Osteoblast (primary cell): ENCODE results near the gene MILR1. TPM values are rescaled to one million over a fixed set of nuclear protein-coding genes. Genes with fewer than 3 reads are reported as not detected.

ENCODE experiments used
- DNase-seq: peaks from one replicate; pipeline ENCODE4 v3.0.0; 2011; ENCODE audit warnings: low spot score, mixed read lengths; ENCODE audit not compliant: insufficient read length; ENCODE audit errors: missing footprints
- H2AFZ ChIP-seq: 2 replicates; pipeline ENCODE4 v1.6.0; 2011; ENCODE audit warnings: mild to moderate bottlenecking, low read length
- H3K27ac ChIP-seq: 2 replicates; pipeline ENCODE4 v1.5.1; 2011; ENCODE audit warnings: mild to moderate bottlenecking, low read depth, low read length, moderate library complexity
- H3K27me3 ChIP-seq: 2 replicates; pipeline ENCODE4 v1.6.0; 2012; ENCODE audit warnings: mild to moderate bottlenecking, control low read depth, inconsistent platforms, low read length, moderate library complexity; ENCODE audit not compliant: insufficient read depth
- H3K36me3 ChIP-seq: 2 replicates; pipeline ENCODE4 v1.5.1; 2011; ENCODE audit warnings: mild to moderate bottlenecking, low read length, control low read depth, moderate library complexity; ENCODE audit not compliant: insufficient read depth
- H3K4me1 ChIP-seq: 2 replicates; pipeline ENCODE4 v1.5.1; 2011; ENCODE audit warnings: mild to moderate bottlenecking, low read length, control low read depth, moderate library complexity; ENCODE audit not compliant: insufficient read depth
- H3K4me2 ChIP-seq: 2 replicates; pipeline ENCODE4 v1.6.0; 2011; ENCODE audit warnings: mild to moderate bottlenecking, low read length; ENCODE audit not compliant: insufficient read depth
- H3K4me3 ChIP-seq: fragments of 200-600 bp; sonication (generic); 3 replicates; pipeline ENCODE4 v1.5.1; 2012; ENCODE audit warnings: mild to moderate bottlenecking, low read length, inconsistent platforms; ENCODE audit not compliant: insufficient read depth
- H3K79me2 ChIP-seq: 2 replicates; pipeline ENCODE4 v1.6.0; 2012; ENCODE audit warnings: mild to moderate bottlenecking, low read length, control low read depth, inconsistent platforms; ENCODE audit not compliant: insufficient read depth
- H3K9me3 ChIP-seq: 2 replicates; pipeline ENCODE4 v1.5.1; 2011; ENCODE audit warnings: low read depth, low read length, control low read depth
- H4K20me1 ChIP-seq: 2 replicates; pipeline ENCODE4 v1.6.0; 2012; ENCODE audit warnings: mild to moderate bottlenecking, low read length, control low read depth; ENCODE audit not compliant: insufficient read depth
- total RNA-seq: library from RNA; depleted of rRNA; stranded (reverse); fragments of >200 nt; gene quantifications from 2 replicates; pipeline ENCODE4 v1.2.3, GENCODE V29; 2012
- TF ChIP-seq, protein P1 (sequence below): IDR thresholded peaks from 2 replicates; pipeline ENCODE4 v1.5.1; 2011; ENCODE audit warnings: mild to moderate bottlenecking, low read depth, low read length, moderate library complexity; ENCODE audit errors: extremely low read depth

Gene MILR1
- total RNA-seq, 1 donor: 12.3 TPM

DNA sequence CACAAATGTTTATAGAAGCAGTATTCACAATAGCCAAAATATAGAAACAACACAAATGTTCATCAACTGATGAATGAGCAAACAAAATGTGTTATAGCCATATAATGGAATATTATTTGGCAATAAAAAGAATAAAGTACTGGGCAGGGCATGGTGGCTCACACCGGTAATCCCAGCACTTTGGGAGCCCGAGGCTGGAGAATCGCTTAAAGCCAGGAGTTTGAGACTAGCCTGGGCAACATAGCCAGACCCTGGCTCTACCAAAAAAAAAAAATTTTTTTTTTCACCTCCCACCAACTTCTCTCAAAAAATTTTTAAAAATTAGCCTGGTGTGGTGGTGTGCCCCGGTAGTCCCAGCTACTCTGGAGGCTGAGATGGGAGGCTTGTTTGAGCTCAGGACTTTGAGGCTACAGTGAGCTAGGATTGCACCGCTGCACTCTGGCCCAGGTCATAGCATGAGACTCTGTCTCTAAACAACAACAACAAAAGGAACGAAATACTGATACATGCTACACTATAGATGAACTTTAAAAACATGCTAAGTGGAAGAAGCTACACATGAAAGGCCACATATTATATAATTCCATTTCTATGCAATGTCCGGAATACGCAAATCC lies 47.6 kb upstream of the MILR1 start:
- Histone ChIP-seq H3K27me3 (no peaks in the 10 kb centered on the region), H3K79me2 (no peaks in the 10 kb centered on the region), H3K4me3 (no peak overlapping the region), H3K36me3 (no peaks in the 10 kb centered on the region), H3K27ac (no peak overlapping the region), H3K9me3 (peaks cover 1% of the 10 kb centered on the region), H3K4me2 (no peak overlapping the region), H3K4me1 (no peaks in the 10 kb centered on the region), H2AFZ (no peak overlapping the region), H4K20me1 (no peaks in the 10 kb centered on the region)
- TF ChIP-seq, protein P1, sequence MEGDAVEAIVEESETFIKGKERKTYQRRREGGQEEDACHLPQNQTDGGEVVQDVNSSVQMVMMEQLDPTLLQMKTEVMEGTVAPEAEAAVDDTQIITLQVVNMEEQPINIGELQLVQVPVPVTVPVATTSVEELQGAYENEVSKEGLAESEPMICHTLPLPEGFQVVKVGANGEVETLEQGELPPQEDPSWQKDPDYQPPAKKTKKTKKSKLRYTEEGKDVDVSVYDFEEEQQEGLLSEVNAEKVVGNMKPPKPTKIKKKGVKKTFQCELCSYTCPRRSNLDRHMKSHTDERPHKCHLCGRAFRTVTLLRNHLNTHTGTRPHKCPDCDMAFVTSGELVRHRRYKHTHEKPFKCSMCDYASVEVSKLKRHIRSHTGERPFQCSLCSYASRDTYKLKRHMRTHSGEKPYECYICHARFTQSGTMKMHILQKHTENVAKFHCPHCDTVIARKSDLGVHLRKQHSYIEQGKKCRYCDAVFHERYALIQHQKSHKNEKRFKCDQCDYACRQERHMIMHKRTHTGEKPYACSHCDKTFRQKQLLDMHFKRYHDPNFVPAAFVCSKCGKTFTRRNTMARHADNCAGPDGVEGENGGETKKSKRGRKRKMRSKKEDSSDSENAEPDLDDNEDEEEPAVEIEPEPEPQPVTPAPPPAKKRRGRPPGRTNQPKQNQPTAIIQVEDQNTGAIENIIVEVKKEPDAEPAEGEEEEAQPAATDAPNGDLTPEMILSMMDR: no peak
- no peak for DNase-seq

DNA sequence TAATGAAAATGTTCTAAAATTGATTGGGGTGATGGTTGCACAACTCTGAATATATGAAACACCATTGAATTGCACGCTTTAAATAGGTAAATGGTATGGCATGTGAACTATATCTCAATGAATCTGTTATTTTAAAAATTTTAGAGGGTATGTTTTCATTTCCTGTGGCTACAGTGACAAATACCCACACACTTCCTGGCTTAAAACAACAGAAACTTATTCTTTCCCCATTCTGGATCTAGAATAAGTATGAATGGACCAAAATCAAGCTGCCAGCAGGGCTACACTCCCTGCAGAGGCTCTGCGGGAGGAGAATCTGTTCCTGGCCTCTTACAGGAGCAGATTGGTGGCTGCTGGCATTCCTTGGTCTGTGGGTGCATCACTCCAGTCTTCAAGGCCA lies 47.0 kb upstream of the MILR1 start:
- no peaks in the 10 kb centered on the region for H3K79me2 ChIP-seq
- no peak overlapping the region for H3K27ac ChIP-seq
- DNase-seq: no peak
- no peaks in the 10 kb centered on the region for H3K27me3 ChIP-seq
- no peak overlapping the region for H2AFZ ChIP-seq
- H3K4me1 ChIP-seq: no peaks in the 10 kb centered on the region
- TF ChIP-seq, protein P1: no peak
- no peak overlapping the region for H3K4me3 ChIP-seq
- no peak overlapping the region for H3K4me2 ChIP-seq
- H3K36me3 ChIP-seq: no peaks in the 10 kb centered on the region
- H3K9me3 ChIP-seq: peaks cover 1% of the 10 kb centered on the region
- H4K20me1 ChIP-seq: no peaks in the 10 kb centered on the region

DNA sequence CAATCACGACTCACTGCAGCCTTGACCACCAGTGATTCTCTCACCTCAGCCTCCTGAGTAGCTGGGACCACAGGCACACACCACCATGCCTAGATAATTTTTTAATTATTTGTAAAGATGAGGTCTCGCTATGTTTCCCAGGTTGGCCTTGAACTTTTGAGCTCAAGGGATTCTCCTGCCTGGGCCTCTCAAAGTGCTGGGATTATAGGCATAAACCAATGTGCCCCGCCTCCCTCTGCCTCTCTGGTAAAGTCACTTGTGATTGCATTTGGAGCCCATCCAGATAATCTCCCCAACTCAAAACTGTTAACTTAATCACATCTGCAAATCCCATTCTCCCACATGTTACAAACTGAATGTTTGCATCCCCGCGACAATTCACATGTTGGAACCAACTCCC lies 46.4 kb upstream of the MILR1 start:
- no peaks in the 10 kb centered on the region for H3K4me1 ChIP-seq
- H3K9me3 ChIP-seq: peaks cover 1% of the 10 kb centered on the region
- no peak overlapping the region for H2AFZ ChIP-seq
- H3K27me3 ChIP-seq: no peaks in the 10 kb centered on the region
- no peaks in the 10 kb centered on the region for H4K20me1 ChIP-seq
- no peaks in the 10 kb centered on the region for H3K79me2 ChIP-seq
- H3K27ac ChIP-seq: no peak overlapping the region
- no peak for DNase-seq
- no peak overlapping the region for H3K4me2 ChIP-seq
- TF ChIP-seq, protein P1: no peak
- H3K36me3 ChIP-seq: no peaks in the 10 kb centered on the region
- no peak overlapping the region for H3K4me3 ChIP-seq

DNA sequence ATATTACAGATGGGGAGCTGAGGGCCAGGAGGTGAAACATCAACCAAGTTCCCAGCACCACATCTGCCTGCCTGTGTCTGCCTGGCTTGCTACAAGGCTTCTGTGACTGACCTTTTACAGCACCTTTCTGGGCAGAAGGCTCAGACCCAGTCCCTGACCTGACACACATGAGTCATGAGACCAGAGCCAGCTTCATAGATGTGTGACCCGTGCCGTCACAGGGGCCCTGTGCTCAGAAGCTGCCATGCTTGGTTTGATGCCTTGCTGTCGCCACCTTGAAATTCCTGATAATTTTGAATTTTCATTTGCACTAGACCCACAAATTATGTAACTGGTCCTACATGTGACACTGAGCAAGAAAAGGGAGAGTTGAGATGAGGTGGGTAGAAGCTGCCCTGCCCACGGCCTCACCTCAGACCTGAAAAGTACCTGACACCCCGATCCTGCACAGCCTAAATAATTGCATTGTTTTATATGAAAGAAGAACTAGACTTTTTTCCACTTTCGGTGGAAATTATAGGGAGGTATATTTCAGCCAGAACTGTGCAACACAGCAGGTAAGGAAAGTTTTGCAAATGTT lies 44.9 kb upstream of the MILR1 start:
- Histone ChIP-seq H3K27me3 (no peaks in the 10 kb centered on the region), H3K4me1 (no peaks in the 10 kb centered on the region), H4K20me1 (no peaks in the 10 kb centered on the region), H3K36me3 (no peaks in the 10 kb centered on the region), H3K79me2 (no peaks in the 10 kb centered on the region), H2AFZ (no peak overlapping the region), H3K4me2 (no peak overlapping the region), H3K4me3 (no peak overlapping the region), H3K9me3 (peaks cover 1% of the 10 kb centered on the region), H3K27ac (no peak overlapping the region)
- no peak for DNase-seq
- TF ChIP-seq, protein P1: no peak
